ENCODE data around the gene SLC6A4. TPM values are rescaled to one million over a fixed set of nuclear protein-coding genes. Genes with fewer than 3 reads are reported as not detected.

The SLC6A4 gene
- total RNA-seq, 2 donors from 2014 or later = 0.38 to 1.8 TPM

DNA sequence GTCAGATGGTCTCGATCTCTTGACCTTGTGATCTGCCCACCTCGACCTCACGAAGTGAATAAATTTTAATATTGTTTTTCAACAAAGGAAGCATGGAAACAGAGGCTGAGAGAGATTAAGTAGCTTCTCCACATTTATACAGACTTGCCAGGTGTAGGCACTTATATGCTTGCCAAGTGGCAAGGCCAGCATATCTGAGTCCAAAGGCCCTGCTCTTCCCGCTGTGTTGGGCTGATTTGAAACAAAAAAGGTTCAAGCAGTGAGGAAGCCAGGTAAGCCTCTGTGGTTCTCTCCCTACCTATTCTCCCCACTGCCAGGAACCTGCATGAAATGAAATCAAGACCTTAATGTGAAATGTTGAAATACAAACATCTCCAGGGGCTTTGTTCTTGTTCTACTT lies 7.5 kb upstream of the SLC6A4 start:
- peaks cover 17% of the 10 kb centered on the region for H3K9me3 Mint-ChIP-seq

DNA sequence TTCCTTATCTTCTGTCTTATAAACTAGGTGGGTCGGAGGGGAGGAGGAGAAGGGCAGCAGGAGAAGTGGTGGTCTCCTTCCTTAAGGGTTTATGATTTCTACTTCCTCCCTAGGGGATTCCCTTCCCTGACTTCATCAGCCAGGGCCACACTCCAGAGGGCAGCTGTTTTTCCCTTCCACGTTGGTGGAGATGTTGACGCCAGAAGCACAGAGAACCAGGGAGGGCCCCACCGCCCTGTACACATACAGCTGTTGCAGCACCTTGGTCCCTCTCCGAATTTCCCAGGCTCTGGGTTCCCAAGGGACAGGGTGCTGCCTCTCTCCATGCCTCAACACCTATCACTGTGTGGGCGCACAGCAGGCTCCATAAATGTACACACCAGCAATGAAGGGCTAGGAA lies 5.6 kb upstream of the SLC6A4 start:
- TF ChIP-seq, protein P1, sequence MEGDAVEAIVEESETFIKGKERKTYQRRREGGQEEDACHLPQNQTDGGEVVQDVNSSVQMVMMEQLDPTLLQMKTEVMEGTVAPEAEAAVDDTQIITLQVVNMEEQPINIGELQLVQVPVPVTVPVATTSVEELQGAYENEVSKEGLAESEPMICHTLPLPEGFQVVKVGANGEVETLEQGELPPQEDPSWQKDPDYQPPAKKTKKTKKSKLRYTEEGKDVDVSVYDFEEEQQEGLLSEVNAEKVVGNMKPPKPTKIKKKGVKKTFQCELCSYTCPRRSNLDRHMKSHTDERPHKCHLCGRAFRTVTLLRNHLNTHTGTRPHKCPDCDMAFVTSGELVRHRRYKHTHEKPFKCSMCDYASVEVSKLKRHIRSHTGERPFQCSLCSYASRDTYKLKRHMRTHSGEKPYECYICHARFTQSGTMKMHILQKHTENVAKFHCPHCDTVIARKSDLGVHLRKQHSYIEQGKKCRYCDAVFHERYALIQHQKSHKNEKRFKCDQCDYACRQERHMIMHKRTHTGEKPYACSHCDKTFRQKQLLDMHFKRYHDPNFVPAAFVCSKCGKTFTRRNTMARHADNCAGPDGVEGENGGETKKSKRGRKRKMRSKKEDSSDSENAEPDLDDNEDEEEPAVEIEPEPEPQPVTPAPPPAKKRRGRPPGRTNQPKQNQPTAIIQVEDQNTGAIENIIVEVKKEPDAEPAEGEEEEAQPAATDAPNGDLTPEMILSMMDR (conservative IDR thresholded peaks at IDR 0.05) = no peak
- no peak overlapping the region for H3K27ac Mint-ChIP-seq
- DNase-seq = no peak
- H3K4me3 Mint-ChIP-seq = no peak overlapping the region
- 90 to 100% methylated on average over 1 to 6 of the region's 6 CpGs for WGBS, 2 experiments (ENCODE audit: insufficient coverage in 1 of 2, insufficient read length in 1 of 2)
- no peak overlapping the region for H3K9ac ChIP-seq (ENCODE audit: extremely low read depth, low read length, poor library complexity, severe bottlenecking)
- H3K9me3 ChIP-seq (ENCODE audit: control insufficient read depth, low read length) = peaks cover 8% of the 10 kb centered on the region
- H3K36me3 Mint-ChIP-seq (ENCODE audit: low read depth) = peaks cover 9% of the 10 kb centered on the region
- peaks cover 44% of the 10 kb centered on the region for H3K27me3 Mint-ChIP-seq (ENCODE audit: insufficient read depth)
- H3K27me3 ChIP-seq (ENCODE audit: control insufficient read depth, insufficient read depth, low read length, poor library complexity, severe bottlenecking) = peaks cover 37% of the 10 kb centered on the region
- no peak overlapping the region for H3K4me3 ChIP-seq (ENCODE audit: low read length)
- H3K27ac ChIP-seq (ENCODE audit: low read depth, low read length) = no peak overlapping the region
- H3K36me3 ChIP-seq (ENCODE audit: control insufficient read depth, insufficient read depth, low read length) = no peaks in the 10 kb centered on the region
- peaks cover 17% of the 10 kb centered on the region for H3K9me3 Mint-ChIP-seq
- peaks cover 7% of the 10 kb centered on the region for H3K4me1 ChIP-seq (ENCODE audit: control insufficient read depth, insufficient read depth, low read length)
- H3K4me1 Mint-ChIP-seq = peaks cover 15% of the 10 kb centered on the region

More for the DNA sequence above, 7.5 kb upstream of the SLC6A4 start:
- Mint-ChIP-seq H3K4me3 (no peak overlapping the region), H3K4me1 (peaks cover 23% of the 10 kb centered on the region), H3K27me3 (ENCODE audit: insufficient read depth) (peaks cover 27% of the 10 kb centered on the region), H3K27ac (no peak overlapping the region), H3K36me3 (ENCODE audit: low read depth) (peaks cover 26% of the 10 kb centered on the region)
- H3K4me1 ChIP-seq (ENCODE audit: control insufficient read depth, insufficient read depth, low read length) = peaks cover 7% of the 10 kb centered on the region
- H3K9me3 ChIP-seq (ENCODE audit: control insufficient read depth, low read length) = peaks cover 8% of the 10 kb centered on the region
- no peak overlapping the region for H3K9ac ChIP-seq (ENCODE audit: extremely low read depth, low read length, poor library complexity, severe bottlenecking)
- peaks cover 20% of the 10 kb centered on the region for H3K27me3 ChIP-seq (ENCODE audit: control insufficient read depth, insufficient read depth, low read length, poor library complexity, severe bottlenecking)
- TF ChIP-seq, protein P1 (conservative IDR thresholded peaks at IDR 0.05) = no peak
- WGBS, 2 experiments (ENCODE audit: insufficient coverage in 1 of 2, insufficient read length in 1 of 2) = 94 to 96% methylated on average over 3 to 4 of the region's 4 CpGs
- no peak for DNase-seq
- H3K4me3 ChIP-seq (ENCODE audit: low read length) = no peak overlapping the region
- H3K36me3 ChIP-seq (ENCODE audit: control insufficient read depth, insufficient read depth, low read length) = peaks cover 18% of the 10 kb centered on the region
- H3K27ac ChIP-seq (ENCODE audit: low read depth, low read length) = no peak overlapping the region

DNA sequence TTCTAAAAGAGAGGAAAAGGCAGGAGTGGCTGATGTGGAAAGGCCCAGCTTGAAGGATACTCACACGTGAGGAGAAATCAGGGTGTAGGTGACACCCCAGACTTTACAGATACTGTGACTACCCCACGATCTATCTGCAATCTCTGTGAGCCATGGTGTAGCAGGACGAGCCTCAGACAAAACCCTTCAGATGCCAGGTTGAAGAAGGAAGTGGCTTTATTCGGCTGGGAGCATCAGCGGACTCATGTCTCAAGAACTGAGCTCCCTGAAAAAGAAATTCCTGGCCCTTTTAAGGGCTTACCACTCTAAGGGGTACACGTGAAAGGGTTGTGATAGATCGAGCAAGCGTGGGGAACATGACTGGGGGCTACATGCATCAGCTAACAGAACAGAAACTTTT lies 4.7 kb upstream of the SLC6A4 start:
- peak; percentile 12 for DNase-seq
- Mint-ChIP-seq H3K4me3 (no peak overlapping the region), H3K4me1 (peaks cover 10% of the 10 kb centered on the region), H3K36me3 (ENCODE audit: low read depth) (peaks cover 9% of the 10 kb centered on the region), H3K9me3 (peaks cover 17% of the 10 kb centered on the region), H3K27ac (no peak overlapping the region), H3K27me3 (ENCODE audit: insufficient read depth) (peaks cover 52% of the 10 kb centered on the region)
- peaks cover 46% of the 10 kb centered on the region for H3K27me3 ChIP-seq (ENCODE audit: control insufficient read depth, insufficient read depth, low read length, poor library complexity, severe bottlenecking)
- H3K9ac ChIP-seq (ENCODE audit: extremely low read depth, low read length, poor library complexity, severe bottlenecking) = no peak overlapping the region
- TF ChIP-seq, protein P1 (conservative IDR thresholded peaks at IDR 0.05) = no peak
- no peak overlapping the region for H3K27ac ChIP-seq (ENCODE audit: low read depth, low read length)
- WGBS, 2 experiments (ENCODE audit: insufficient coverage in 1 of 2, insufficient read length in 1 of 2) = 95% methylated on average over 8 of the region's 8 CpGs
- no peaks in the 10 kb centered on the region for H3K4me1 ChIP-seq (ENCODE audit: control insufficient read depth, insufficient read depth, low read length)
- peaks cover 8% of the 10 kb centered on the region for H3K9me3 ChIP-seq (ENCODE audit: control insufficient read depth, low read length)
- no peaks in the 10 kb centered on the region for H3K36me3 ChIP-seq (ENCODE audit: control insufficient read depth, insufficient read depth, low read length)
- H3K4me3 ChIP-seq (ENCODE audit: low read length) = no peak overlapping the region

All from endodermal cell (in vitro differentiated cells).